ENCODE measurements around the gene CES3.
"Not testable (repeated sequence)": the region's sequence is repeated elsewhere in the genome, so short reads cannot be mapped to it uniquely, and the experiment has no call there.

The CES3 gene

DNA sequence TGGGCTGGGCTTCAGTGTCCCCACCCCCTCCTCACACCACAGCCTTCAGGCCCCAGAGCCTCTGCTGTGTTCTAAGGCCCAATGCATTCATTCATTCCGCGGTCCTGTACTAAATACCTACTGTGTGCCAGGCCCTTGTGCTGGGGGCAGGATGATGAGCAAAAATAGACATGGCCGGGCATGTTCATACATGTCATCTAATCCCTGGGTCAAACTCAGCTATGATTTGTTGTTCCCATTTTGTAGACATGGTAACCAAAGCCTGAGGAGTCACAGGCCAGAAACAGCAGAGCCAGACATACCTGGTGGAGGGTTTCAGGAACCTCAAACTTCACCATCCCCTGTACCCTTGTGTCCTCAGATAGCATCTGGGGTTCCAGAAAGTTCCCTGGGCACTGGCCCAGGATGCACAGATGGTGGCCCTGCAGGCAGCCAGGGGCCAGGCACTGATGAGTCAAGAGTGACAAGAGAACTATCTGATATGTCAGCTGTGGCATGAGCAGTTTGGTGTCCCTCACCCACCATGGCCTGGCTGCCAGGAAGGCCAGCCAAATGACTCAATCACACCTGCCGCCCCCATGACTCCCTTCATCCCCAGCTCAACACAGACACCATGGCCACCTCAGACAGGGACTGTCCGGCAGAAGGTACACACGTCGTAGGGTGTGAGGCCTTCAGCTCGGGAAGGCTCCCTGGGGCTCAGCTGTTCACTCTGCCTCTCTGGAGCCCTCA, 33.0 kb upstream of the CES3 start:
- DNase-seq, result no peak

DNA sequence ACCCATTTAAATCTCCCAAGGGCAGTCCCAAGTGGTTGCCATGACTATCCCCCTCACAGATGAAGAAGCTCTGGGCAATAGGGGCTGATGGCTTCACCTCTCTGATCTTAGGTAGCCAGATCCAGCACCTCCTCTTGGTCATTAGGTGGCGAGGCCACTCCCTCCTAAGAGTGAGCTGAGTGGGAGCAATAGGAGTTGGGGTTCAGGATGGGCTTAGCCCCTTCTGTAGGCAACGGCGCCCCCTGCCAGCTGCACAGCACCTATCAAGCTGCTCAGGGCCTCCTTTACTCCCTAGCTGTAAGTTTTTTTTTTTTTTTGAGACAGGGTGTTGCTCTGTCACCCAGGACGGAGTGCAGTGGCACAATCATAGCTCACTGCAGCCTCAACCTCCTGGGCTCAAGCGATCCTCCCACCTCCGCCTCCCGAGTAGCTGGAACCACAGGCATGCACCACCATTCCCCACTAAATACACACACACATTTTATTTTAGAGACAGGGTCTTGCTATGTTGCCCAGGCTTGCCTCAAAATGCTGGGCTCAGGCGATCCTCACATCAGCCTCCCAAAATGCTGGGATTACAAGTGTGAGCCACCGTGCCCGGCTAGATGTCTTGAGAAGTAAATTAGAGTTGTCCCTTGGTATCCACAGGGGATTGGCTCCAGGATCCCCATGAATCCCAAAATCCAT, 32.2 kb upstream of the CES3 start:
- no peak for DNase-seq

DNA sequence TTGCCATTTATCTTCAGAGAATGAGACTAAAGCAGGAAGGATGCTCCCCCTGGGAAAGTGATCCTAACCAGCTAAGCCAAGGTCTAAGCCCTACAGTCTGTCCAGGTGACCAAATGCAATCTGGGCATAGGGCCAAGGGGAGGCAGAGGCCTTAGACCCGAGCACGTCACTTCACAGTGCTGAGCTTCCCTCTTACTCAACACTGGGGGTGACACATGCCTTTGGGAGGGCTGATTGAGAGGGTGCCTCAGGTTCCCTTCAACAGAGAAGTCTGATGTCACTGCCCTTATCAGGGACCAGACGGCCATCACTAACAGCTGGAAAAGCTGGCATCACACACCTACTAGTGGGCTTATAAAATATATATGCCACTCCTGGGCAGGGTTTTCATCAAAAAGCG, 30.9 kb upstream of the CES3 start:
- DNase-seq, result no peak

DNA sequence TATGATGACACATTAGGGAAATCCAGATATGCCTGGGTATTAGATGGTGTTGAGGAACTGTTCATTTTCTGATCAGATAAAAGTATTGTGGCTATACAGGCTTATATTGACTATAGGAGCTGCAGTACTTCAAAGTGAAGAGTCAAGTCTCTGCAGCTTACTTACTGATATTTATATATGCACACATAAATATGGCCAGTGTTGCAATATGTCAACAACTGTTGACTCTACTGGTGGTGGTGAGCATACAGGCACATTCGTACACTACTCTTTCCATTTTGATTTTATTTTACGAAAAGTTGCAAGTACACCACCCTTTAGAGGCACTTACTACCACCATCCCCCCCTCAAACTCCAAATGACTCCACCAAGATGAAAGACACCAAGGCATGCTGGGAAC, 29.4 kb upstream of the CES3 start:
- DNase-seq, result no peak

GRCh38 chr16:66932076-66932475, 29.0 kb upstream of the CES3 start:
- DNase-seq, result no peak

DNA sequence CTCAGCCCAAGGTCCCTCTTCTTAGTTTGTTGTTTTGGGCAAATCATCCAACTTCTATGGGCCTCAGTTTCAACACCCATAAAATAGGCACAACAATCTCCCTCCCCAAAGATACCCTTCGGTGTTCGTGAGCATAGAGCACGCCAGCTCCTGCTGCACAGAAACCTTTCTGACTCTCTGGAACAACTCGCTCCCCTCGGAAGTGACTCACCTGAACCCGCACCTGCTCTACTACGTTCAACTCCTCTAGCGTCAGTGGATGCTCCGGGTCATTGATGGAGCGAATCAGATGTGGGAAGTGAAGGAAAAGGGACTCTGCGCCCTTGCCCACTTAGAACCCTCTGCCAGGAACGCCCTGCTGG, 27.3 kb upstream of the CES3 start:
- no peak for DNase-seq

GRCh38 chr16:66934138-66934838, 26.8 kb upstream of the CES3 start, which contains the start of gene CIAO2B:
TSS of gene CIAO2B (minus strand) at chr16:66934402. CDS start at chr16:66934364, 38 bp downstream.
- peak; percentile 91 for DNase-seq

GRCh38 chr16:66934839-66935313, 26.2 kb upstream of the CES3 start:
- DNase-seq, result not testable (repeated sequence)

DNA sequence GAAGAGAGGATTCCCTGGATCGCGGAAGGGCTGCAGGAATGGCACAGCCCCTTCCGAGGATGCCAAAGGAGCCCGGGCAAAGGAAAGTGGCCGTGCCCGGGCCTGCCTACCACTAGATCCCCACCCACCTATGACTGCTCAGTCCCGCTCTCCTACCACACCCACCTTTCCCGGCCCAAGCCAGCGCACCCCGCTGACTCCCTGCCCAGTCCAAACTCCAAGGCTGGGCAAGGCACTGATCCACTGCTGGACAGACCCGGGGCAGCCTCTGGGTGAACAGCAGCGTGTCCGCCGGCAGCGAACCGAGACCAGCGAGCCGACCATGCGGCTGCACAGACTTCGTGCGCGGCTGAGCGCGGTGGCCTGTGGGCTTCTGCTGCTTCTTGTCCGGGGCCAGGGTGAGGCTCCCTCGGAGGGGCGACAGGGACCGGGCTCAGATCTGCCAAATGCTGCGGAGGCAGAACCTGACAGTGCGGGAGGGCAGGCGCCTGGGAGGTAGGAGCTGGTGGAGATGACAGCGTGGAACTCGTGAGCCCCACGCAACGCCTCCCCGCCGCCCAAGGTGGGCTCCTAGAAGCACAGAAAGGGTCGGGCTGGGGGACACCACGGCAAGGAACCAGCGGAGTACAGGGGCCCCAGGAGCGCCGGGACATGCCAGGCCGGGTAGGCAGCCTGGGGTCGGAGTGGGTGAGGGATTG, 25.6 kb upstream of the CES3 start, which contains the start of gene CES2:
TSS of gene CES2 (plus strand) at position 203 of the 698 bp plus-strand sequence. CDS start at position 323, 120 bp downstream.
- DNase-seq, result no peak

GRCh38 chr16:66936462-66936861, 24.6 kb upstream of the CES3 start:
- no peak for DNase-seq

DNA sequence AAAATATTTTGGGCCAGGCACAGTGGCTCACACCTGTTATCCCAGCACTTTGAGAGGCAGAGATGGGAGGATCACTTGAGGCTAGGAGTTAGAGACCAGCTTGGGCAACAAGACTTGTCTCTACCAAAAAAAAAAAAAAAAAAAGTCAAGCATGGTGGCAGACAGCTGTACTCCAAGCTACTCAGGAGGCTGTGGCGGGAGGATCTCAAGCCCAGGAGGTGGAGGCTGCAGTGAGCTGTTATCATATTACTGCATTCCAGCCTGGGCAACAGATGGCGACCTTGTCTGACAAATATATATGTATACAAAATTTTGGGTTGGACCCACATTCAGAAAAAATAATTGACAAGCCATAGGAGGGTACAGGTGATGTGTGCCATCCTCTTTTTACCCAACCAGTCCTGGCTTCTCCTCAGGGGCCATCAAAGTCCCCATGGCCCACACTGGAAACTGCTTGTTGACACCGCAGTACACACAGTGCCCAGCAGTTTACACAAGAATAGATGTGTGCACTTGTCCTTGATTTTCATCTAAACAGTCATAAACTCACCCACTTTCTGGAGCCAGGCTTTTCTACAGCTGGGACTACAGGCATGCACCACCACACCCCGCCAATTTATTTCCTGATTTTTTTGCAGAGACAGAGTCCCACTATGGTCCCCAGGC, 24.0 kb upstream of the CES3 start:
- no peak for DNase-seq

DNA sequence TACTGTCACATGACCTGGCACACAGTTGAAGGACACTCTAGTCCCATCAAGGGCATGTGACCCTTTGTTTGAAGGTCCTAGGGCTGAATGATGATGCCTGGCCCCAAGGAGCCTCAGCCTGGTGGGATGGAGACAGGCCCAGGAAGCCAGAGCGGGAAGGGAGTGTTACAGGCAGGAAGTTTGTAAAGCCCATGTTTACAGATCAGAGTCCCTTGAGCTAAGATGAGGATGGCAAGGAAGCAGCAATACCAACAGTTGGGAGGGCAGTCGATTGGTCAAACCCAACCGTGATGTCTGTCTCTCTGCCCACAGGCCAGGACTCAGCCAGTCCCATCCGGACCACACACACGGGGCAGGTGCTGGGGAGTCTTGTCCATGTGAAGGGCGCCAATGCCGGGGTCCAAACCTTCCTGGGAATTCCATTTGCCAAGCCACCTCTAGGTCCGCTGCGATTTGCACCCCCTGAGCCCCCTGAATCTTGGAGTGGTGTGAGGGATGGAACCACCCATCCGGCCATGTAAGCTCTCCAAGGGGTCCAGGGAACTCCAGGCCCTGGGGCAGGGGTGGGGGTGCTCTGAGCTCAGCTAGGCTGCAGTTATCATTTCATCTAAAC, 23.2 kb upstream of the CES3 start:
- DNase-seq, result no peak

GRCh38 chr16:66939366-66939765, 21.7 kb upstream of the CES3 start:
- no peak for DNase-seq

DNA sequence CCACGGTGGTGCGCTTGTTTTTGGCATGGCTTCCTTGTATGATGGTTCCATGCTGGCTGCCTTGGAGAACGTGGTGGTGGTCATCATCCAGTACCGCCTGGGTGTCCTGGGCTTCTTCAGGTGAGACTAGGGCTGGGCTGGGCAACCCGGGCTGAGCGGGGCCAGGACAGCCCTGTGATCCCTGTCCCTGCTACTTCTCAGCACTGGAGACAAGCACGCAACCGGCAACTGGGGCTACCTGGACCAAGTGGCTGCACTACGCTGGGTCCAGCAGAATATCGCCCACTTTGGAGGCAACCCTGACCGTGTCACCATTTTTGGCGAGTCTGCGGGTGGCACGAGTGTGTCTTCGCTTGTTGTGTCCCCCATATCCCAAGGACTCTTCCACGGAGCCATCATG, 20.8 kb upstream of the CES3 start:
- DNase-seq, result no peak

GRCh38 chr16:66942981-66943380, 18.1 kb upstream of the CES3 start:
- no peak for DNase-seq

DNA sequence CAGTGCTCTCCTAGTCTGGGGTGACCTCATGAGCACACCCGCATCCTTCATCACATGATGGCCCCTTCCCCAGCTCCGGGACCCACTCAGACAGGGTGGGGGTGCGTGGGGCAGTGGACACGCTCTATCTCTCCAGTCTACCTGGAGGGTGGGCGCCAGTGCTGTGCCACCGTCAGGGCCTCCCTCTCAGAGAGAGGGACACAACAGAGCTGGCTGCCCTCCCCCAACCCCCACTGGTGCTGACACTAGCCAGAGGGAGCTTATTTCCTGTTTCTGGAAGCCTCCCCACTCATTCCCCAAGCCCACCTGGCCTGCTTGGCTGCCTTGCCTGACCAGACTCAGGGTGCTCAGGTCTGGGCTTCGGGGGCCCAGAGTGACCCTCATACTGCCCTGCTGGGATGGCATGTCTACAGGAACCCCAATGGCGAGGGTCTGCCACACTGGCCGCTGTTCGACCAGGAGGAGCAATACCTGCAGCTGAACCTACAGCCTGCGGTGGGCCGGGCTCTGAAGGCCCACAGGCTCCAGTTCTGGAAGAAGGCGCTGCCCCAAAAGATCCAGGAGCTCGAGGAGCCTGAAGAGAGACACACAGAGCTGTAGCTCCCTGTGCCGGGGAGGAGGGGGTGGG, 17.5 kb upstream of the CES3 start:
- DNase-seq, result no peak

DNA sequence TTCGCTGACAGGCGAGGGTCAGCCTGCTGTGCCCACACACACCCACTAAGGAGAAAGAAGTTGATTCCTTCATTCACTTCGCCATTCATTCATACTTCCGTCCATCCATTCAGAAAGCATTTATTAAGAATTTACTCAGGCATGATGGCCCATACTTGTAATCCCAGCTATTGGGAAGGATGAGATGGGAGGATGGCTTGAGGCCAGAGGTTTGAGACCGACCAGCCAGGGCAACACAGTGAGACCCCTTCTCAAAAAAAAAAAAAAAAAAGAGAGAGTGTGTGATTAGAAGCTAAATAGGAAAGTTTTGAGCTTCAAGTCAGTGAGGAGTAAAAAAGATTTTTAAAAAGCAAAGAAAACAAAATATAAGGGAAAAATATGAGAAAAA, 17.0 kb upstream of the CES3 start:
- no peak for DNase-seq

DNA sequence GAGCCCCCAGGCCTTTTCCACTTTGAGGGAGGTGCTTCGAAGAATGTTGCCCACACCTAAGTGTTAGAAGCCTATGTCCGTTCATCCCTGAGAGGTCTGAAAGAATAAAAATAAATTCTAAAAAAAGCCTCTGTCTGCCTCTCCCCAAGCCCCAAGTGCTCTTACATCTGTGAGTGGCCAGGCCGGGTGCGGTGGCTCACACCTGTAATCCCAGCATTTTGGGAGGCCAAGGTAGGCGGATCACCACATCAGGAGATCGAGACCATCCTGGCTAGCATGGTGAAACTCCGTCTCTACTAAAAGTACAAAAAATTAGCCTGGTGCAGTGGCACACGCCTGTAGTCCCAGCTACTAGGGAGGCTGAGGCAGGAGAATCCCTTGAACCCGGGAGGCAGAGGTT, 16.1 kb upstream of the CES3 start:
- DNase-seq, result not testable (repeated sequence)

DNA sequence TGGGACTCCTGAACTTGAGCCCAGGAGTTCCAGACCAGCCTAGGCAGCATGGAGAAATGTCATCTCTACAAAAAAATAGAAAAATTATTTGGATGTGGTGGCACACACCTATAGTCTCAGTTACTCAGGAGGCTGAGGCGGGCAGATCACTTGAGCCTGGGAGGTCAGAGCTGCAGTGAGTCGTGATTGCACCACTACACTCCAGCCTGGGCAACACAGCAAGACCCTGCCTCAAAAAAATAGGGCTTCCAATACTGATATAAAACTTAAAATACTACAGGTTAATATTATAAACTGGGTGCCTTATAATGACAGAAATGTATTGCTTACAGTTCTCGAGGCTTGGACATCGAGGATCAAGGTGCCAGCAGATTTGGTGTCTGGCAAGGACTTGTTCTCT, 15.1 kb upstream of the CES3 start:
- no peak for DNase-seq

- no peak for DNase-seq
Measured at GRCh38 chr16:66946541-66946940, 14.5 kb upstream of the CES3 start.

- no peak for DNase-seq
Measured at GRCh38 chr16:66946974-66947301, 14.1 kb upstream of the CES3 start.

Data from islet precursor cell (in vitro differentiated cells).